ENCODE data around the gene FGR. TPM values are rescaled to one million over a fixed set of nuclear protein-coding genes. Genes with fewer than 3 reads are reported as not detected.

FGR gene
- total RNA-seq, 2 donors from 2014 or later = 4.0 to 10.8 TPM

DNA sequence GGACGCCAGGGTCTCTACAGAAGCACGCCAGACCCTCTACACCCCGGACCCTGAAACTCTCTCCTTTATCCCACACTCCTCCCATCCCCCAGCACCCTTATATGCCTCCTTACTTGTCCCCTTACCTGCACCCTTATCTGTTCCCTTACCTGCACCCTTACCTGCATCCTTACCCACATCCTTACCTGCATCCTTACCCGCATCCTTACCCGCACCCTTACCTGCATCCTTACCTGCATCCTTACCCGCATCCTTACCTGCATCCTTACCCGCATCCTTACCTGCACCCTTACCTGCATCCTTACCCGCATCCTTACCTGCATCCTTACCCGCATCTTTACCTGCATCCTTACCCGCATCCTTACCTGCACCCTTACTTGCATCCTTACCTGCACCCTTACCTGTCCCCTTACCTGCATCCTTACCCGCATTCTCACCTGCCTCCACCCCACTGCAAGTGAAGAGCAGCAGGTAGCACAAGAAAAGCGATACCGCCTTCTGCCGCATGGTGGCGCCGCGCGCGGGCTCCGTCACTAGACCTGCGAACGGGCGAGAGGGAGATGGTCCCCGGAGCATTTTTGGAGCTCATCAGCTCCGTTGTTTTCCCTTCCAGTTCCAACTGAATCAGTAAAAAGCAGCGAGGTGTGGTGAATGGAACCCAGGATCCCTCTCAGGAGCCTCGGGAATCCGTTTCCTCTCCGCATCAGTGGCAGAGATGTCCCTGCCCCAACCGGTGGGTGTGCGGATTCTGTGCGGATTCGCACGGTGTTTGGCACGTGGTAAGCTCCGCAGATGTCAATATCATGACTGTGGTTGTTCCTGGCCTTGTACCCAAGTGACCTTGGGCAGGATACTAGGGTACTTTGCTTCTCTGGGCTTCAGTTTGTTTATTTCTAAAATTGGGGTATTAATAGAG lies 34.1 kb upstream of the FGR start:
- no peak for TF ChIP-seq POLR2A (IDR thresholded peaks at IDR 0.05)
- TF ChIP-seq, protein P1, sequence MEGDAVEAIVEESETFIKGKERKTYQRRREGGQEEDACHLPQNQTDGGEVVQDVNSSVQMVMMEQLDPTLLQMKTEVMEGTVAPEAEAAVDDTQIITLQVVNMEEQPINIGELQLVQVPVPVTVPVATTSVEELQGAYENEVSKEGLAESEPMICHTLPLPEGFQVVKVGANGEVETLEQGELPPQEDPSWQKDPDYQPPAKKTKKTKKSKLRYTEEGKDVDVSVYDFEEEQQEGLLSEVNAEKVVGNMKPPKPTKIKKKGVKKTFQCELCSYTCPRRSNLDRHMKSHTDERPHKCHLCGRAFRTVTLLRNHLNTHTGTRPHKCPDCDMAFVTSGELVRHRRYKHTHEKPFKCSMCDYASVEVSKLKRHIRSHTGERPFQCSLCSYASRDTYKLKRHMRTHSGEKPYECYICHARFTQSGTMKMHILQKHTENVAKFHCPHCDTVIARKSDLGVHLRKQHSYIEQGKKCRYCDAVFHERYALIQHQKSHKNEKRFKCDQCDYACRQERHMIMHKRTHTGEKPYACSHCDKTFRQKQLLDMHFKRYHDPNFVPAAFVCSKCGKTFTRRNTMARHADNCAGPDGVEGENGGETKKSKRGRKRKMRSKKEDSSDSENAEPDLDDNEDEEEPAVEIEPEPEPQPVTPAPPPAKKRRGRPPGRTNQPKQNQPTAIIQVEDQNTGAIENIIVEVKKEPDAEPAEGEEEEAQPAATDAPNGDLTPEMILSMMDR (IDR thresholded peaks at IDR 0.05) = peak; percentile 82 to 90 (median 88)
- peak; percentile 69 for TF ChIP-seq POLR2AphosphoS5 (IDR thresholded peaks at IDR 0.05)
- Histone ChIP-seq H3K27ac (peak overlapping the region; percentile 26 to 37), H3K9me3 (no peaks in the 10 kb centered on the region), H3K27me3 (replicated peaks; ENCODE audit: insufficient read depth) (no peaks in the 10 kb centered on the region), H3K36me3 (no peaks in the 10 kb centered on the region), H3K4me1 (replicated peaks) (peaks cover 6% of the 10 kb centered on the region), H3K4me3 (peak overlapping the region; percentile 18 to 29)
- intact Hi-C loops (cut with DNase I) = no loop called here
- 16% methylated on average over 36 of the region's 36 CpGs for WGBS
- peak; percentile 71 for DNase-seq (ENCODE audit: low spot score)

DNA sequence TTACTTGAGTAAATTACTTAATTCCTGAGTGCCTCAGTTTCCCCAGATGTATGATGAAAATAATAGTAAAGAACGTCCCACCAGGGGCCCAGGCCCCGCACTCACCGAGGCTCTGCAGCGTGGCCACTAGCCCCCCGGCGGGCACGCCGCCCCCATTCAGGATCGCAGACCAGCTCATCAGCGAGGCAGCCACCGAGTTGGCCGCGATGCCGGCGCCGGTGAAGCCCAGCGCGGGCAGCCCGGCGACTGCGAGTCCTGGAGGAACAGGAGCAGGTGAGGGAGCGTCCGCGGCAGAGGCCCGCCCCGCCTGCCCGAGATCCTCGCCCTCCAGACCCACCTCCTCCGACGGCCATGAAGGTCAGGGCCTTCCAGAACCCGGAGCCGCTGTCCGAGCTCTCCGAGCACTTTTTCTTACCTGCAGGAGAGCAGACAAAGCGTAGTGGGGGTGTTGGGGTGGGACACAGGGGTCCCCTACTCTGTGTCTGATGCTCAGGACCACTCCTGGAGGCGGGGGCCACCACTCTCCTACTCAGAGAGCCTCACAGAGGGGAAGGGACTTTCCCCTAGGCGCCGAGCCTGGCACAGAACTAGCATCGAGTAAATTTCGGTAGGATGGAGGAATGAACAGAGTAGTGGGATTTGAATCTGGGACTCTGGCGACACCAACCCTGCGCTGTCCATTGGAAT lies 33.3 kb upstream of the FGR start:
- 84% methylated on average over 42 of the region's 42 CpGs for WGBS
- Histone ChIP-seq H3K9me3 (no peaks in the 10 kb centered on the region), H3K4me3 (no peak overlapping the region), H3K27me3 (replicated peaks; ENCODE audit: insufficient read depth) (no peaks in the 10 kb centered on the region), H3K27ac (no peak overlapping the region), H3K36me3 (no peaks in the 10 kb centered on the region), H3K4me1 (replicated peaks) (peaks cover 6% of the 10 kb centered on the region)
- intact Hi-C loops (cut with DNase I) = no loop called here
- TF ChIP-seq POLR2AphosphoS5 (IDR thresholded peaks at IDR 0.05) (no peak), POLR2A (IDR thresholded peaks at IDR 0.05) (no peak)
- TF ChIP-seq, protein P1 (IDR thresholded peaks at IDR 0.05) = no peak
- no peak for DNase-seq (ENCODE audit: low spot score)

DNA sequence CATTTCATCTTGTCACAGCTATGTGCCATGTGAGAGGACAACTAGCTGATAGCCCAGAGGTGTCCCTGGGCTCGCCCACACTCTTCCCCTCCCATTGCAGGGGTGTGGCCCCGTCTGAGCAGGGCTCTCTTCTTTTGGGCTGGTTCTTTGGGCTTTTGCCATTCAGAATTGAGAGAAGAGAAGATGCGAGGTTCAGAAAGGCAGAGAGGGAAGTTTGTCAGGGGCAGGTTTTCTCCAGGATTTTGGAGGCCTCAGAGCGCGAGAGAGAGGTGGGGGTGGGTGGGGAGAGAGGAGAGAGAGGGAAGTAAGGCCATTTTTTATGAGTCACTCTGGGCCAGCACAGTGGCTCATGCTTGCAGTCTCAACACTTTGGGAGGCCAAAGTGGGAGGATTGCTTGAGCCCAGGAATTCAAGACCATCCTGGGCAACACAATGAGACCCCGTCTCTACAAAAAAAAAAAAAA lies 31.8 kb upstream of the FGR start:
- DNase-seq (ENCODE audit: low spot score) = no peak
- no peak for TF ChIP-seq POLR2AphosphoS5 (IDR thresholded peaks at IDR 0.05)
- TF ChIP-seq POLR2A (IDR thresholded peaks at IDR 0.05) = no peak
- TF ChIP-seq, protein P1 (IDR thresholded peaks at IDR 0.05) = no peak
- no peaks in the 10 kb centered on the region for H3K36me3 ChIP-seq
- WGBS = 69% methylated on average over 6 of the region's 6 CpGs
- intact Hi-C loops (cut with DNase I) = no loop called here
- H3K27me3 ChIP-seq (replicated peaks; ENCODE audit: insufficient read depth) = no peaks in the 10 kb centered on the region
- H3K9me3 ChIP-seq = no peaks in the 10 kb centered on the region
- H3K4me3 ChIP-seq = no peak overlapping the region
- no peak overlapping the region for H3K27ac ChIP-seq
- H3K4me1 ChIP-seq (replicated peaks) = peaks cover 6% of the 10 kb centered on the region

DNA sequence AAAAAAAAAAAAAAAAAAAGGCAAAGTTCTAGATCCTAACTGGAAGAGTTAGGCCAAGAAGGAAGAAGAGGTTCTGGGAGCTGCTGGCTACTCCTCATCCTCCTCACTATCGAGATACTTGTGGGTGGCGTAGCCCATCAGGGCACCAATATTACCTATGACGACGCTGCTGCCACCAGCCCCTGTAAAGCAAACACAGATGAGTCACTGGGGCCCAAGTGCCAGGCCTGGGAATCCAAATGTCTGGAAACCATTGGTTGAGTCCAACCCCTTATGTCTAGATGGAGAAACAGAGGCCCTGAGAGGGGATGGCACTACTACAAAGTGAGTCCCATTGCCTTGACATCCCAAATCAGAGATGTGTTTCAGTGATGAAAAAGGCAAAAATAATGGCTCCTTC lies 31.3 kb upstream of the FGR start:
- peaks cover under 1% of the 10 kb centered on the region for H3K4me1 ChIP-seq (replicated peaks)
- H3K27me3 ChIP-seq (replicated peaks; ENCODE audit: insufficient read depth) = no peaks in the 10 kb centered on the region
- H3K27ac ChIP-seq = no peak overlapping the region
- no peaks in the 10 kb centered on the region for H3K9me3 ChIP-seq
- DNase-seq (ENCODE audit: low spot score) = no peak
- 98% methylated on average over 4 of the region's 4 CpGs for WGBS
- no peak overlapping the region for H3K4me3 ChIP-seq
- no peaks in the 10 kb centered on the region for H3K36me3 ChIP-seq
- TF ChIP-seq, protein P1 (IDR thresholded peaks at IDR 0.05) = no peak
- TF ChIP-seq POLR2A (IDR thresholded peaks at IDR 0.05) = no peak
- no peak for TF ChIP-seq POLR2AphosphoS5 (IDR thresholded peaks at IDR 0.05)
- intact Hi-C loops (cut with DNase I) = no loop called here
